Type B pancreatic cell (in vitro differentiated cells): Measurements from ENCODE around the gene MEF2C. TPM values are rescaled to one million over a fixed set of nuclear protein-coding genes. Genes with fewer than 3 reads are reported as not detected.

Experiments
- DNase-seq: peaks from one replicate; pipeline ENCODE4 v3.0.0; 2021; ENCODE audit warnings: mixed read lengths; ENCODE audit not compliant: unreplicated experiment; ENCODE audit errors: extremely low spot score
- H3K27ac Mint-ChIP-seq: 2 replicates; pipeline ENCODE4 v1.8.0; 2021; ENCODE audit warnings: mild to moderate bottlenecking, mixed read lengths
- H3K27me3 Mint-ChIP-seq: 2 replicates; pipeline ENCODE4 v1.8.0; 2021; ENCODE audit warnings: mixed read lengths
- H3K36me3 Mint-ChIP-seq: 2 replicates; pipeline ENCODE4 v1.8.0; 2021; ENCODE audit warnings: mixed read lengths
- H3K4me1 Mint-ChIP-seq: one replicate; pipeline ENCODE4 v1.8.0; 2021; ENCODE audit warnings: mixed read lengths; ENCODE audit not compliant: unreplicated experiment
- H3K4me3 Mint-ChIP-seq: 2 replicates; pipeline ENCODE4 v1.8.0; 2021; ENCODE audit warnings: mild to moderate bottlenecking, mixed read lengths
- H3K9me3 Mint-ChIP-seq: 2 replicates; pipeline ENCODE4 v1.8.0; 2021; ENCODE audit warnings: mixed read lengths
- long read RNA-seq: library from polyadenylated mRNA; unstranded; transcript quantifications from one replicate; pipeline ENCODE4 v2.0.0, GENCODE V29; 2020
- total RNA-seq: library from RNA; stranded (reverse); gene quantifications from 2 replicates; pipeline ENCODE4 v1.2.1, GENCODE V29; 2021; ENCODE audit warnings: low replicate concordance
- TF ChIP-seq, protein P1 (sequence below): fragments of 200-600 bp; sonication (generic); conservative IDR thresholded peaks from 2 replicates; pipeline ENCODE4 v1.5.0; 2021; ENCODE audit warnings: antibody characterized with exemption, mild to moderate bottlenecking

MEF2C gene
- 3.5 and 12.0 TPM in 2 replicates for total RNA-seq
- long read RNA-seq, partial matches to known transcripts: 1 of 9 reads
- long read RNA-seq, other reads (novel, unspliced or antisense): 4 of 9 reads

DNA sequence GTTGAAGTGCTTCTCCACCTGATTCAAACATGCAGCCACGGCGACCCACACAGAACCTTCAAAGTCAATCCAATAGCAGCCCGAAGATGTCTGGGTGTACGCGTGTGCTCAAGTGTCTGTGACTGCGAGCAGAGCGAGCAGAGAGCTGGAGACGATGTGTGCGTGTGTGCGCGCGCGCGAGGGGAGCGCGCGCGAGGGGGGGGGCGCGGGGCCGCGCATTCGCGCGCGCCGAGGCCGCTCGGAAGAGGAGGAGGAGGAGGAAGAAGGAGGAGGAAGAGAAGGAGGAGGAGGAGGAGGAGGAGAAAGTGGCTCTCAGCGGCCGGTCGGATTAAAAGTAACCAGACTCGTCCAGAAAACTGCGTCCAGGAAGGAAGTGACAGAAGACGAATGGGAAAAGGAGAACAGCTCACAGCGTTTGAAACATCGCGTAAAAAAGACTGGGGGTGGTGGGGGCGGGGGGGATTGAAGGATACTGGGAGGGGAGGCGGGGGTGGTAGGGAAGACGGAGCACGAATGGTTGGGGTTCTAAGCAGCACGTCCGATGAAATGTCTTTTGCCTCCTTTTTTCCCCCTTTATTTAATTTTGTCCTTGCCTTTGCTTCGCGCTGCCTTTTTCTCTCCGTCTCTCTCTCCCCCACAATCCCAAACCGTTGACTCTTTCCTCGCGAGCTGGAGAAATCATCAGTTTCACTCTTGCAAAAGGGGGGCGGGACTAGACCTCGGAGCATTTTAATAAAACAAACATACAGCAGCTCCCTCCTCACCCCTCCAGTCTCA, at the start of gene MEF2C:
TSS of gene MEF2C (minus strand) at position 126 of the 777 bp plus-strand sequence. CDS start 59,396 bp downstream, outside the sequence.
- no peaks in the 10 kb centered on the region for H3K9me3 Mint-ChIP-seq
- H3K27ac Mint-ChIP-seq: peak within 1 kb of the TSS; percentile 76
- TF ChIP-seq, protein P1, sequence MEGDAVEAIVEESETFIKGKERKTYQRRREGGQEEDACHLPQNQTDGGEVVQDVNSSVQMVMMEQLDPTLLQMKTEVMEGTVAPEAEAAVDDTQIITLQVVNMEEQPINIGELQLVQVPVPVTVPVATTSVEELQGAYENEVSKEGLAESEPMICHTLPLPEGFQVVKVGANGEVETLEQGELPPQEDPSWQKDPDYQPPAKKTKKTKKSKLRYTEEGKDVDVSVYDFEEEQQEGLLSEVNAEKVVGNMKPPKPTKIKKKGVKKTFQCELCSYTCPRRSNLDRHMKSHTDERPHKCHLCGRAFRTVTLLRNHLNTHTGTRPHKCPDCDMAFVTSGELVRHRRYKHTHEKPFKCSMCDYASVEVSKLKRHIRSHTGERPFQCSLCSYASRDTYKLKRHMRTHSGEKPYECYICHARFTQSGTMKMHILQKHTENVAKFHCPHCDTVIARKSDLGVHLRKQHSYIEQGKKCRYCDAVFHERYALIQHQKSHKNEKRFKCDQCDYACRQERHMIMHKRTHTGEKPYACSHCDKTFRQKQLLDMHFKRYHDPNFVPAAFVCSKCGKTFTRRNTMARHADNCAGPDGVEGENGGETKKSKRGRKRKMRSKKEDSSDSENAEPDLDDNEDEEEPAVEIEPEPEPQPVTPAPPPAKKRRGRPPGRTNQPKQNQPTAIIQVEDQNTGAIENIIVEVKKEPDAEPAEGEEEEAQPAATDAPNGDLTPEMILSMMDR: no peak
- H3K4me3 Mint-ChIP-seq: peak within 1 kb of the TSS; percentile 97
- peak; percentile 68 for DNase-seq
- peaks cover 71% of the 10 kb centered on the region for H3K27me3 Mint-ChIP-seq
- no peaks in the 10 kb centered on the region for H3K4me1 Mint-ChIP-seq
- H3K36me3 Mint-ChIP-seq: no peaks in the 10 kb centered on the region

DNA sequence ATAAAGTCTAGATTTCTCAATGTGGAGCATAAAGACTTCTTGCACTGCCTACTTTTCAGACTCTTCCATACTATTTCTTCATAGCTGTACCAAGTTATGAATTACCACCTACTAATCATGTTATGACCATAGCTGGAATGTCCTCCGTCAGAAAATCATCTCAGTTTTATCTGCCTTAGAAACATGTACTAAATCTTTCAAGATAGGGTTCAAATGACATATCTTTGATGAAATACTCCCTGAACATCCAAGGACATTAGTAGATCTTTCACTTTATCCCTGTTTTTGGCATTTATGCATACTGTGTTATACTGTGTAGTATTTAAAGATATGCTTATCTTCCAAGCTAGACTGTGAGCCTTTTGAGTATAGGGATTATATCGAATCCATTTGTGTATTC, 49.6 kb upstream of the MEF2C start:
- H3K9me3 Mint-ChIP-seq: no peaks in the 10 kb centered on the region
- H3K36me3 Mint-ChIP-seq: no peaks in the 10 kb centered on the region
- H3K4me3 Mint-ChIP-seq: no peak overlapping the region
- no peak for DNase-seq
- TF ChIP-seq, protein P1: no peak
- peaks cover 2% of the 10 kb centered on the region for H3K27me3 Mint-ChIP-seq
- no peak overlapping the region for H3K27ac Mint-ChIP-seq
- H3K4me1 Mint-ChIP-seq: no peaks in the 10 kb centered on the region

GRCh38 chr5:88930335-88930734, 47.4 kb upstream of the MEF2C start:
- DNase-seq: no peak
- Mint-ChIP-seq H3K9me3 (no peaks in the 10 kb centered on the region), H3K4me3 (no peak overlapping the region), H3K4me1 (no peaks in the 10 kb centered on the region), H3K36me3 (no peaks in the 10 kb centered on the region), H3K27ac (no peak overlapping the region), H3K27me3 (no peaks in the 10 kb centered on the region)
- TF ChIP-seq, protein P1: no peak

- Mint-ChIP-seq H3K4me1 (peaks cover under 1% of the 10 kb centered on the region), H3K36me3 (no peaks in the 10 kb centered on the region), H3K9me3 (no peaks in the 10 kb centered on the region), H3K4me3 (no peak overlapping the region), H3K27ac (no peak overlapping the region), H3K27me3 (peaks cover under 1% of the 10 kb centered on the region)
- TF ChIP-seq, protein P1: no peak
- no peak for DNase-seq
These were observed 46.4 kb upstream of the MEF2C start for GRCh38 chr5:88929385-88929784.

GRCh38 chr5:88926774-88927173, 43.8 kb upstream of the MEF2C start:
- Mint-ChIP-seq H3K27me3 (peaks cover 4% of the 10 kb centered on the region), H3K27ac (no peak overlapping the region), H3K36me3 (no peaks in the 10 kb centered on the region), H3K9me3 (no peaks in the 10 kb centered on the region), H3K4me1 (peaks cover 4% of the 10 kb centered on the region), H3K4me3 (no peak overlapping the region)
- no peak for DNase-seq
- TF ChIP-seq, protein P1: no peak
